Stimulated activated CD8-positive, alpha-beta memory T cell treated with anti-CD3 and anti-CD28 coated beads, Interleukin-7, amount 100 ng/mL, for 48 hours (primary cell): ENCODE measurements around the gene LCE1A.

Experiments used
- DNase-seq, 2 donors: peaks; one replicate each; pipeline ENCODE4 v3.0.0-alpha.2; 2020; ENCODE audit warnings: low read depth in 1 of 2; ENCODE audit errors: extremely low read depth in 1 of 2

Gene LCE1A, protein sequence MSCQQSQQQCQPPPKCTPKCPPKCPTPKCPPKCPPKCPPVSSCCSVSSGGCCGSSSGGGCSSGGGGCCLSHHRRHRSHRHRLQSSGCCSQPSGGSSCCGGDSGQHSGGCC

DNA sequence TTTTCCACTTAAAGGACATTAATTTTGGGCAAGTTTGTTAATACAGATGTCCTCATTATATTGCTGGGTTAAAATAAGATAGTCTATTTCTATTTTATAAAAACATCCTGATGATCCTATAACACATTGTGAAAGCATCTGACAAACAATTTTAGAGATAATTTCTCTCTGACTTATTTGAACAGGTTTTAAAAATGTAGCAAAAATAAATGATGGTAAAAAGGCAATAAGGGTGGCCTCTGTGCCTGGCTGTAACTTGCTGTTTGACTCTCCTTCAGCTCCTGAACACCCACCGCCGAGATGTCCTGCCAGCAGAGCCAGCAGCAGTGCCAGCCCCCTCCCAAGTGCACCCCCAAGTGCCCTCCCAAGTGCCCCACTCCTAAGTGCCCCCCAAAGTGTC, at the start of gene LCE1A:
TSS of gene LCE1A (plus strand) at position 301 of the 400 bp plus-strand sequence. CDS start at position 301, 0 bp downstream.
- DNase-seq: no peak

DNA sequence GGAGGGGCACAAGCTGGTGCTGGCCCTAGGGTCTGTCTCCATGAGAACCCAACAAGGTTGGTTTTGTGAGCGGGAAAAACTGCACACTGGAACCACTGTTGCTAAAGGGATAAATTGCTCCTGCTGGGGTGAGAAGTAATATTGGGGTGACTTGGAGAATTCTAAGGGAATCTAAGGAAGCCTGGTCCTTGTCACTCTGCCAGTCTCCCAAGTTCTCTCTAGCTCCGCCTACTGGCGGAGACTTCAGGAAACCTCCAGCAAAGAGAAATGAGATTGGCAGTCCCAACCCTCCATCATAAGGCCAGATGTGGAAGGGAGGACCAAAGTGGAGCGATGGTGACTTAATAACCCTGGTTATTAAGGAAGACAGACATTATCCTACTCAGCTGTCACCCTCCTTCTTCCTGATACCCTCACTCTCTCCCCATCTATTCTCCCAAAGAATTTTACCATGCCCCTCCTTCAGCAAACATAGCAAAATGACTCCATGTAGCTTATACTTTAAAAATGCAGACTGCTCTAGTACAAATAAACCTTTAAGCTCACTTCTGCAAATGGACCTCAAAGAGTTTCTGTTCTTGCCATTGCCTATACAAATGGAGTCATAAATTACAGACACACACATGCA, 49.6 kb upstream of the LCE1A start:
- DNase-seq: no peak

DNA sequence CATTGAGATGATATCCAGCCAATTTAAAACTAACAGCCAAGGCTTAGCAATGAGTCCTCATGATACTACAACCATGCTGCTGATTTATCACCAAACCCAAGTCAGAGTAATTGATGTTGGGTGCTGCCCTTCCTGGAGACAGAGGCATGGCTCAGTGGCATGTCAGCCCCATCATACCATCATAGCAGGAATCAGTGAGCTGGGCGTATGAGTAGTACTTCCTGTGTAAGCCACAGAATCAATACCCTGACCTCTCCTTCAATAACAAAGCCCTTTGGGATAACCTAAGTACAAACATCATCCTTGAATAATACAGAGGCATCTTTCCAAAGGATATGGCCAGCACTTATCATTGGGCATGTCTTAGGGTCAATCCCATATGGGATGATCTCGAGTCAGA, 44.2 kb upstream of the LCE1A start:
- DNase-seq: no peak

DNA sequence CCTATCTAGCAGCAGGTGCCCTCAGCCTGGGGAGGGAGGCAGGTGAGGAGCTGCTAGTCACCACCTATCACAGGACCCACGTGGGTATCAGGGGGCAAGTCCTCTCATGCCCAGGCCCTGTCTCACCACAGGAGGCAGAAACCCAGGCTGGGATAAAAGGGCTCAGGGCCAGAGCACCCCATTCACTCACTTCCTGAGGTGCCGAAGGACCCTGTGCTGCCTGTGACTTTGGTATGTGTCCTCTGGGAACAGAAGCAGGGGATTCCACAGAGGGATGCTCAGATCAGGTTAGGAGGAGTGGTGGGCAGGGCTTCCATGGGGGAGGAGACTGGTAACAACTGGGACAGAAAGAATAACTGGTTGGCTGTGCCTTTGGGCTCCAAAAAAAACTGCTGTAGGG, 41.2 kb upstream of the LCE1A start, which contains the start of gene LCE1E:
TSS of gene LCE1E (plus strand) at position 181 of the 400 bp plus-strand sequence. CDS start 1,043 bp downstream, outside the sequence.
- DNase-seq: no peak

DNA sequence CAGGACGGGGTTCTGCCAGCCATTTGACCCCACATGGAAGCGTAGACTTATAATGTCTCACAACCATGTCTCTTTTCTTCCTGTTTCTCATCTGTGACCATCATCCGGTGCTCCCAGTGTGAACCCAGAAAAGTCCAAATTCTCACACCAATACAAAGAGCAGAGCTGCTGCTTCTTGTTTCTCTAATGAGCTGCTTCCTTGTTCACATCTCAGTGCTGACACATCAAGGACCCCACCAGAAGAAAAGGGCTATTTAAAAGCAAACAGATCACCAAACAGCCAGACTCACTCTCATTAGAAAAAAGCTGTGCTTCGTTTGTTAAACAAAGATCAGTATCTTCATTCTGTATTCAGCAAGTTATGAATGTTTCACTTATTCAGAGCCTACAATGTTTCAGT, 31.6 kb upstream of the LCE1A start:
- DNase-seq: no peak

DNA sequence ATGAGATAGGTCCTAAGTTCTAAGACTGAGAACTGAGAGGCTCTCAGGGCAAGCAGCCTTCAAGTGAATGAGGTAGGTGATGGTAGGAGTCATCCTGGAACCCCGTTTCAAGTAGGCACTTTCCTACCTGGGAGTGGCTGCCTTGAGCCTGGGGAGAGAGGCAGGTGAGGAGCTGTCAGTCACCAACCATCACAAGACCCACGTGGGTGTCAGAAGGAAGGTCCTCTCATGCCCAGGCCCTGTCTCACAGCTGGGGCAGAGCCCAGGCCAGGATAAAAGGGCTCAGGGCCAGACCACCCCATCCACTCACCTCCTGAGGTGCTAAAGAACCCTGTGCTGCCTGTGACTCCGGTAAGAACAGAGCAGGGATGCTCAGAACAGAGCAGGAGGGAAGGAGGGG, 30.9 kb upstream of the LCE1A start, which contains the start of gene LCE1D:
TSS of gene LCE1D (plus strand) at position 301 of the 400 bp plus-strand sequence. CDS start 1,074 bp downstream, outside the sequence.
- no peak for DNase-seq

DNA sequence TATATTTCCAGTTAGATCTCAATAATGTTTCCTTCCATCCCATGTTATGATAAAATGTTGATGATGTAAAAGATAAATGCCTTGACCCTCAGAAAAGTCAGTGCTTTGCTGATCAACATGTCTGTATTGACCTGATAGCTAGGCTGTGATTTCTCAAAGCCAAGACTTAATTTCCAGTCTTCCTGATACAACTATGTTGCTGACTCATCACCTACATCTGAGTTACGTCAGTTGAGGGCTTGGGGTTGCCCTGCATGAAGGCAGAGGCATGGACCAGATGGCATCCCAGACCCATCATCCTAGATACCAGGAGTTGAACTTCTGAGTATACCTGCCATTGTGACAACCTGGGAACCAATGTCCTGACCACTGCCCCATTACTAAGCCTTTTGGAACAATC, 25.9 kb upstream of the LCE1A start:
- DNase-seq: no peak

DNA sequence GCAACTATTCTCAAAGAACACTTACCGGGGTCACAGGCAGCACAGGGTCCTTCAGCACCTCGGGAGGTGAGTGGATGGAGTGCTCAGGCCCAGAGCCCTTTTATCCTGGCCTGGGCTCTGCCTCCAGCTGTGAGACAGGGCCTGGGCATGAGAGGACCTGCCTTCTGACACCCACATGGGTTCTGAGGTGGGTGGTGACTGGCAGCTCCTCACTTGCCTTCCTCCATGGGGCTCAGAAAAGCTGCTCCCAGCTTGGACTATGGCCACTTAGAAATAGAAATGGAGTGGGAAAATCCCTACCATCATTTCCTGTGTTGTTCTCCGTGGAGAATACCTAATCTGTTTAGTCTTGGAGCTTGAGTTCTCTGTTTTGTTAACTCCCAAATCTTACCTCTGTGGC, 20.7 kb upstream of the LCE1A start, which contains the start of gene LCE1C:
TSS of gene LCE1C (minus strand) at position 76 of the 400 bp plus-strand sequence. CDS start 1,173 bp downstream, outside the sequence.
- DNase-seq: no peak

DNA sequence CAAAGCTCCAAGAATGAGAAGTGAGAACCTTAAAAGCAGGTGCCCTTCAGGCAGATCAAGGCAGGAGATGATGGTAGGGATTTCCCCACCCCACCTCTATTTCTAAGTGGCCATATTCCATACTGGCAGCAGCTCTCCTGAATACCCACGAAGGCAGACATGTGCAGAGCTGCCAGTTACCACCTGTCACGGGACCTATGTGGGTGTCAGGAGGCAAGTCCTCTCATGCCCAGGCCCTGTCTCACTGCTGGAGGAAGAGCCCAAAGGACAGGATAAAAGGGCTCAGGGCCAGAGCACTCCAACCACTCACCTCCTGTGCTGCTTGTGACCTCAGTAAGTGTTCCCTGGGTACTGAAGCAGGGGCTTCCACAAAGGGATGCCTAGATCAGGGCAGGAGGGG, 16.2 kb upstream of the LCE1A start:
- DNase-seq: no peak

DNA sequence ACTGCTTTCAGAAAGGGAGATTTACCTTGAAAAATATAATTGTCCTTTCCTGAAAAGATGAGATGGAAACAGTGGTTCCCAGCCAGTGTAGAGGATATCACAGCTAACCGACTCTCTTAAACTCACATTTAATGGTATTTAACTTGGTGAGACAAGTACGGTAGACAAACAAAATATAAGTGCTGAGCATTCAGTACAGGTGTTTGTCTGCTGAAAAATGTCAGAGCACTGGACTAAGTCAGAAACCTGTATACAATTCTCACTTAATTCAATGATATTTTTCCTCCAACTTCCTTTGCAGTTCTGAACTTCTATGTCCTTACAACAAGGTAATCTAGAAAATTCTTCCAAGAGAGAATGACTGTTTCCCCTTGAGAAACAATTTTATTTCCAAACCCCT, 15.6 kb upstream of the LCE1A start, which contains the start of gene LCE1B:
TSS of gene LCE1B (plus strand) at position 301 of the 400 bp plus-strand sequence. CDS start 476 bp downstream, outside the sequence.
- DNase-seq: no peak

DNA sequence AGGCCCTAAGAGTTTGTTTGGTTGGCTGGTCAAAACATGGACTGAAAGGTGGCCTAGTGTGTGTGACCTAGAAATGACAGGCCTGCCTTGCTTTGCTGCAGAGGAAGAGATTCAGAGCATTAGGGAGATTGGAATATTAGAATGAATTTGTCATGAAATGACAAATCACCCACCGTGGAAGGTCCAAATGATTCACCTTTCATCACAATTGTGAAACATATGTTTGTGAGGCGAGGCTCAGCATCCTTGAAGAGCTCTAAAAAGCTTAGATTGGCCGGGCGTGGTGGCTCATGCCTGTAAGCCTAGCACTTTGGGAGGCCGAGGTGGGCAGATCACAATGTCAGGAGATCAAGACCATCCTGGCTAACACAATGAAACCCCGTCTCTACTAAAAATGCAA, 10.0 kb upstream of the LCE1A start:
- no peak for DNase-seq

DNA sequence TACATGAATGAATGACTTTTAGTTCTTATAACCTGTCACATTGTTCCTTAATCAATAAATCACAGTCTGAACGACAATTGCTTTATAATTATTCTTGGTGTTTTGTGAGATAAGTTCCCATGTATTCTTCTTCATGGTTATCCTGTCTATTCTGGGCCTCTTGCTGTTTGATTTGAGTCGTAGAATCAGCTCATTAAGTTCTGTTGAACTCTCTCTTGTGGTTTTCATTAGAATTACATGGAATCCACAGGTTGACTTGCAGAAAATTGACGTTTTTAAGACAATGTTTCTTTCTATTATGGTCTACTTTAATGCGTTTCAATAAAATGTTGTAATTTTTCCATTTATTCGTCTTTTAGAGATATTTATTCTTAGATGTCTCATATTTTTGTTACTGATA, 4.0 kb upstream of the LCE1A start:
- DNase-seq: no peak

DNA sequence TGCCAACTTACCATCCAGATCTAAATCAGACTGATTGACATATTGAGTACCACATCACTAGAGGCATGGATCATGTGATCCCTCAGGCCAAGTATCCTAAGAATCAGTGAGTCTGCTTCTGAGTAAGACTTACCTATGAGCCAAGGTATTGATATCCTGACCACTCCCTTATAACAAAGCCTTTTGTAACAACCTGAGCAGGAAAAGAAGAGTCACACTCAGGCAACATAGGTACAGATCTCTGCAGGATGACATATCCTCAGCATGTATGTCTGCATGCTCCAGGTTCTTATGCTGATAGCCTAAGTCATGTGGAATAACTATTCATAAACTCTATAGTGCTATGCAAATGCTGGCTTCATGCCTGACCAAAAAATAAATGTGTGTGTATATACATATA, 2.3 kb upstream of the LCE1A start:
- DNase-seq: no peak

DNA sequence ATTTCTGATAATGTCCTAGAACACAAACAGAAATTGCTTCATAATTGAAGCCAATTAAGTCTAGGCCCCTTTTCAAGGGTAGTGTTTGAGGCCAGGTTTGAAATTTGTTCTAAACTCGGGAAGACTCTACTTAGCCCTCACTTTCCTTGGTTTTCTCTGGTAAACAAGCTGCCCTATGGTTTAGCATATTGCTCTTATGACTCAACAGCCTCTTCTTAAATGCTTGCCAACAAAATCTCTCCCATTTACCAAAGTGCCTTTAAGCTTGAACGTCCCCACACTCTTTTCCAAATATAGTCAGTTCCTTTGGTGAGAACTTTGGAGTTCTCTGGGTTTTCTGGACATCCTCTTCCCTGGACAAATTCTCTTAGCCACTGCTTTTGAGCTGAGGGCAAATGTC, 9.6 kb downstream of the LCE1A start:
- no peak for DNase-seq

DNA sequence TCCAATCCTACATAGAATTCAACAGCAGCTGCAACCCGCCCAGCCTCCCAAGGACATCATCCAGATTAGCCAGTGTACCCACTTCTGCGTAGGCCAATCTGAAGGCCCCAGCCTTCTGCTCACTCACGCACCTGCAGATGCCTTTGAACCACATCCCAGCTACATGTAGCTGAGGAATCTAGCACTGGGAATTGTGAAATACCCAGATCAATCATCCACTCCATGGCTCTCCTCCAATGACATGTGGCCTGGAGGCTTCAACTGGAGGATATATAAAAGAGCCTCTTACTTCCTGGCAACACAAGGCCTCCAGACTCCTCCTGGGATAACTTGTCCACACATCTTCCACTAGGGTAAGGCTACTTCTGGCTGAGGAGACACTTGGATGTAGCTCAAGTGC, 15.3 kb downstream of the LCE1A start, which contains the start of gene LCE6A:
TSS of gene LCE6A (plus strand) at position 301 of the 400 bp plus-strand sequence. CDS start 665 bp downstream, outside the sequence.
- DNase-seq: no peak

DNA sequence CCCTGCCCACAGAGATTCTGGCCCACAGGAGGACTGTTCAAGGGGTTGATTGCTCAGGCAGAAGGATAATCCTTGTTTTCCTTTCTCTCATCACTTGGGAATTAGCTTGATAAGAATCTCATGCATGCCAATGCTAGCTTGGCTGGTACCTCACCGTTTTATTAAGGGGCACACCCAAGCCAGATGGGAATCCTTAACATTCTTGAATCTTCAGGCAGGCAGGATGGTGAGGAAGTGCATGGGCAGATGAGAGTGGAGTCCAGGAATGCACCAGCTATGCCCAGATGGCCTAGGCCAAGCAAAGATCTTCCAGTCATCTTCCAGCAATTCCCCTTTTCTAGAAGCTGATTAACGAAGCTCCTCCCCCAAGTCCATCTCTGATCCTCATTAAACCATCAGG, 28.4 kb downstream of the LCE1A start:
- no peak for DNase-seq

DNA sequence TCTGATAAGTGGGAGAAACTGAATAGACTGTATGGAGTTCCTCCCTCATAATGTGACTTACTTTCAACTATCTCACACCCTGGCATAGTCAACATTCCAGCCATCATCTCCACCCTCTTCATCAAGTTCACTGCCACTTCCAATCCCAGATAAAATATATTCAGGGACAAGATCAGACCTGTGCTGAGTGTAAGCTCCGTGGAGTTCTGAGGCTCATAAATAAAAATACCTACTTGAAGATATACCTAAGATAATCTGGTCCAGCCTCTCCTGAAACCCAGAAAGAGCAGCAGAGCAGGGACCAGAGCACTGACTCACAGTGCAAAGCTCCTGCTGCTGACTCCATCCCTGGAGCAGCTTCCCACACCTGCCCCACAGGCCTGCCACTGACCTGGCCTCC, 30.8 kb downstream of the LCE1A start:
- no peak for DNase-seq

DNA sequence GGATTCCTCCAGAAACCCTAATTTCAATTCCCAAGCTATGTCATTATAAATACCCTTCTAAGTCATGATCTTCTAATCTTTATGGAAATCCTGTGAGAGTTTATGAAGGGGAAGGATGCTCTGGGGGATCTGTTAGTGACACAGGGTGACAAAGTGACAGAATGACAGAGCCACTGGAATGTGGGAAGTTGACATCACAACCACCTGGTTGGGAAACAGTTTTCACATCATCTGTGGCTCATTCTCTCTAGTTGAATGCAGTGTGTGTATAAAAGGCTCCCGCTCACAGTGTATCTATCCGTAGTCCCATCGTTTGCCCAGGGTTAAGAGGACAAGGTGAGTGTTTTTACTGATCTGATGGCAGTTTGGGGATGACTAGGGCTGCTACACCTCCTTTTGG, 32.4 kb downstream of the LCE1A start, which contains the start of gene LCE7A:
TSS of gene LCE7A (plus strand) at position 301 of the 400 bp plus-strand sequence. CDS start 702 bp downstream, outside the sequence.
- no peak for DNase-seq

DNA sequence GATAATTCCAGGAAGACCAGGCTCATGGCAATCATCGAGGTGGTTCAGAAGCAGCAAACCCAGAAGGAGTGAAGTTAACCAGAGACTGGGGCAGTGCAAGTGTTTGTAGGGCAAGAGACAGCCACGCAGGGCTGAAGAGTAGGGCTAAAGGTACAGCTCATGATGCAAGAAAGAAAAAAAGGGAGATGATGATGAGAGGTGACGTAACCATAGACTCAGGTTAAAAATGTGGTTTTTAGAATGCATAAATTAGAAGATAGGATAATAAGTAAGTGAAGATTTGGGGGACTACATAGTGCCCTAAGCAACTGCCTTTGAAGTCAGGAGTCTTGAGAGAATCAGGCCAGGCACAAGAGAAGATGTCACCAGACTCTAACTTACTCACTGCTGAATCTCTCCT, 32.9 kb downstream of the LCE1A start:
- no peak for DNase-seq

DNA sequence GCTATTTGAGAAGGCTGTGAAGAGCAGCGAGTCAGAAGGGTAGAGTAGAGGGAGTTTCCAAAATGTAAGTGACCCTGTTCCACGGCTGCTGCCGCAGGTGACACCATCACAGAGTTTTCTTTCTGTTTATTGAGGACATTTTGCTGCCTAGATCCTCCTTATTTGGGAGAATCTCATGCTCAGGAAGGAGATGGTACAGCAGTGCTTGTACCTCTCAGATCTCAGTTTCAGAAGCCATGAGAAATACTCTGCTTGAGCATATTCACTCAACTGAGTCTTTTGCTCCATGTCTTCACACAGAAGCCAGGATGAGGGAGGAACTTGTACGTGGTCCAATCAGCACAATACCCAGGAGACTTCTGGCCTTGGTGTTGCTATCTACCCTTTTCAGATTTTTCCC, 34.1 kb downstream of the LCE1A start:
- DNase-seq: no peak

DNA sequence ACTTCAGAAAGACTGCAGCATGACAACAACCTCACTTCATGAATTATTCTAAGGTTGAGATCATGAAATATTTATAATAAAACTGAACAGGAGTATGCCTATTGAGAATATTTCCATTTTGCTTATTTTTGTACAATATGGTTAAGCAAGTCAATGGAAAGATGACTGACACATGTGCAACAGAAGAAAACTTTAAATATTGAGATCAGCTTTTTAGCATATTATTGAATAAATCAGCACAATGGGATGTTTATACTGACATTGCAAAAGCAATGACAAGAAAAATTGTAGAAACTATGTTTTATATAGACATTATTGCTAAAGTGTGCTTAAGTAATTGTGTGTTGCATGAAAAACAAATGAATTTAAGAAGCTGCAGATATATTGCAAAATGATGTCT, 37.2 kb downstream of the LCE1A start:
- DNase-seq: no peak

DNA sequence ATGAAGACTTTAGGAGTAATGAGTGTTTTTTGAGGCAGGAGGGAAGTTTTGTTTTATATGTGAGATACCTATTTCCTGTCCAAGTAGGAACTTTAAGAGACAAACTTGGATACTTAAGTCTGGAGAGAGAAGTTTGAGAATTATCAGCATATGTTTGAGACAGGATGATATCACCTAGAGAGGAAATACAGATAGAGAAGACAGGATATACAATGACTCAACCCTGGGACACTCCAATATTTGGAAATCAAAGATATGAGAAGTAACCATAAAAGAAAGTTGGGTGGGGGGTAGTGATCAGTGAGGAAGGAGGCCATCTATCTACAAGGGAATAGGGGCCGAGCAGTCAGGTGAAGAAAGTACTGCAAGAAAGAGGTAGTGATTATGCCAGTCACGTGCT, 39.0 kb downstream of the LCE1A start:
- DNase-seq: no peak
